ENCODE measurements around the gene LINC01488.

Gene LINC01488

DNA sequence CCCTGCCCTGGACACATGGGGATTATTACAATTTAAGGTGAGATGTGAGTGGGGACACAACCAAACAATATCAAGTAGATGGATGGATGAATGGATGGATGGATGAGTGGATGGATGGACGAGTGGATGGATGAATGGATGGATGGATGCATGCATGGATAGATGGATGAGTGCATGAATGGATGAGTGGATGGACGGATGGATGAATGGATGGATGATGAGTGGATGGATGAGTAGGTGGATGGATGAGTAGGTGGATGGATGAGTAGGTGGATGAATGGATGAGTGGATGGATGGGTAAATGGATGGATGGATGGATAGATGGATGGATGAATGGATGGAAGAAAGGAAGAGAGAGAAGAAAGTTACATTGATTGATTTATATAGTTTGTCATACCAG lies 859 bp downstream of the LINC01488 start:
- no peak for DNase-seq

DNA sequence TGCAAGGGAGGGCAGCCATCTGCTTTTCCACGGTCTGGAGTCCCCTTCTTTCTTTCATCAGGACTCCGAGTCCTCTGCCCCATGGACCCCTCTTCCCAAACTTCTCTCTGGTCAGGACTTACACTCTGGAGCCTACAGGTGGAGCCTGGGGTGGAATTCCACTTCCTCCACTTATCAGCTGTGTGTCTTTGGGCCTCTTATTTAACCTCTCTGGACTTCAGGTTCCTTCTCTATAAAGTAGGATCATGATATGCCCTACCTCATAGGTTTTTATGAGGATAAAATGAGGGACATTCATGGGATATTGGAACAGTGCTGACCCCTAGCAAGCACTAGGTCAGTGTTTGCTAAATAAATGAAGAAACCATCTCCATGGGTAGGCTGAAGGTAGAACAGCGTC lies 1.7 kb downstream of the LINC01488 start:
- no peak for DNase-seq

DNA sequence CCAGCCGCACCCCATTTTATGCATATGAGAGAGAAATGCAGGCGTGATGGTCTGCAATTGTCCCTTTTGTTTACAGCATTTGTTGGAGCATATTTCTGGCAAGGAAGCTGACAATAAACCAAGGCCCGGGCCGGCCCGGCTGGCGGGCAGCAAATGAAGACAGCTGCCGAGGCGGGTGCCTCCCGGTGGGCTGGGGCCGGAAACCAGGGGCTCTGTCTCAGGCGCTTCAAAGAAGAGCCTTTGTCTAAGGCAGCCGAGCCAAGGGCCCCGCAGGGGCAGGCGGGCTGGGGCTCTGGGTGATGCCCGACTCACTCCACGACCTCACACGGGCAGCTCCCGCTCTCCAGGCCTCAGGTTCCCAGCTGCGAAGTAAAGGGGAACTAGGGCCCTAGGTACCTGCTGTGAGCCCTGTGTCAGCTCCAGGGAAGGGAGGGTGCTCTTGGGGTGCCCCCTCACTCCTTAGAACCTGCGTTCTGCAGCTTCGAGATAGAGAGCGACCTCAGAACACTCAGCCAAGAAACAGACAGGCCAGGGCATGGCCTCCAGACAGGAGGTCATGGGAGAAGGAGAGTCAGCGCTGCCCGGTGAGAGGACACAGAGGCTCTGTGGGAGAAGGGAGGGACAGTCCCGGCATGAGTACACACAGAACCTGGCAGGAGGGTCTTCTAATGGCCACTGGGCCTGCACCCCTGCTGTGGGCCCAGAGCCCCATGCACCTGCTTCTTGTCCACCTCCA lies 2.4 kb downstream of the LINC01488 start:
- DNase-seq = no peak

DNA sequence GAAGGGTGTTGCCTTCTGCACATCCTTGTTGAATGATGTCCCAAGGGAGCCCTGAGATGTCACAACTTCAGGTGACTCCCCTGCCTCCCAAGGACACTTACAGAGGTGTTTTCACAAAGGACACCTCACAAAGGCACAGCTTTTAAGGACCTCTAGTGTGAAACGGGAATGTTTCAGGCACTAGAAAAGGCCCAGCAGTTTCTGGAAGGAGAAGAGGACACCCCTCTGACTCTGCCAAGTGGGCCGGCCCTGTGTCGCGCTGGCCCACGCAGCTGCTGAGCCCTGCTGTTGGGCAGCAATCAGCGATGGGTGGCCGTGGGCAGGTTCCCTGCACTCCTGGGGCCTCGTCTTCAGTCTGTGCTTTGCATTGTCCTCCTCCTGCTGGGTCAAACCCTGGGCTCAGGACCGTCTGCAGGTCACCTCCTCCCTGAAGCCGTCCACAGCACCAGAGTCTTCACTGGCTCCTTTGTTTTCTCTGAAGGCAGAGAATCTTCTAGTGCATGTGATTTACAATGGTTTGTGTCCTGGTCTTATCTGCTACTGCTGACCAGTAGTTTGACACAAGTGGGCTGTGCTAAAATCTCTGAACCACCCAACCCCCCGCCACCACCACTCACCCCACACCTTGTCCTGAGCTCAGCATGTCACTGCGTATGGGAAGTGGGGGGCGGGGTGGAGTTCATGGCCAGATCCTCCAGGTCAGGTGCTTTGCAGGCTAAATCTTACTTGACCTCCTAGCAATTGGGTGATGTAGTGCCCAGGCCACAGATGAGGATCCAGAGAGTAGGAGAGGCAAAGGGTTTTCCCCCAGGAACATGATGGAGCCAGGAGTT lies 3.2 kb downstream of the LINC01488 start:
- DNase-seq = no peak

DNA sequence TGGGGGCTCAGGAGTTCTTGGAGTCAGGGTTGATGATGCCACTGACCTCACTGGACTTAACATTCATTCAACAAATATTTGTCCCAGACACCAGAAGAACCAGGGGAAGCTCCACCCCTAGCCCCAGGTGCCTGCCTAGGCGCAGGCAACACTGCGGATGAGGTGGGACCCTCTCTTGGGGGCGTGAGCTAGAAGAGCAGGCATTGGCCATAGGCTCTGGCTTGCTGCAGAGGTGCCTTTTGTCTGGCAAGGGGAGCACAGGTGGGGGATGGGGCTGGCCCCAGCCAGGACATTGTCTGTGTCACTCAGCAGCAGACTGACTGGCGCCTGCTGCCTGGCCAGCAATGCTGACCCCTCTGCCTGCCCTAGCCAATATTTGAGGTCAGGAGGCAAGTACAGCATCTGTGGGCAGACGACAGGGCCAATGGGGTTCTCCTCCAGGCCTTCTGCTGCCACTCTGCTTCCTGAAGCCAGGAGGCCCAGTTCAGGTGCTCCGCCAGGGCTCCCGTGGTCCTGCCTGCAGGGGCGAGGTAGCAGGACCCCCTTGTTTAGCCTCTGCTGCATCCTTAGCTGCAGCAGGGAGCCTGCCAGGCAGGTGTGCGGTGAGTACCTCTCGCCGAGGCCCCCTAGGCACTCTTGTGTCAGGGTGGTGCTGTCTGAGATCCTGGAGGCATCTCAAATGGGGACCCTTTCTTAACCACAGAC lies 4.0 kb downstream of the LINC01488 start:
- DNase-seq = no peak

DNA sequence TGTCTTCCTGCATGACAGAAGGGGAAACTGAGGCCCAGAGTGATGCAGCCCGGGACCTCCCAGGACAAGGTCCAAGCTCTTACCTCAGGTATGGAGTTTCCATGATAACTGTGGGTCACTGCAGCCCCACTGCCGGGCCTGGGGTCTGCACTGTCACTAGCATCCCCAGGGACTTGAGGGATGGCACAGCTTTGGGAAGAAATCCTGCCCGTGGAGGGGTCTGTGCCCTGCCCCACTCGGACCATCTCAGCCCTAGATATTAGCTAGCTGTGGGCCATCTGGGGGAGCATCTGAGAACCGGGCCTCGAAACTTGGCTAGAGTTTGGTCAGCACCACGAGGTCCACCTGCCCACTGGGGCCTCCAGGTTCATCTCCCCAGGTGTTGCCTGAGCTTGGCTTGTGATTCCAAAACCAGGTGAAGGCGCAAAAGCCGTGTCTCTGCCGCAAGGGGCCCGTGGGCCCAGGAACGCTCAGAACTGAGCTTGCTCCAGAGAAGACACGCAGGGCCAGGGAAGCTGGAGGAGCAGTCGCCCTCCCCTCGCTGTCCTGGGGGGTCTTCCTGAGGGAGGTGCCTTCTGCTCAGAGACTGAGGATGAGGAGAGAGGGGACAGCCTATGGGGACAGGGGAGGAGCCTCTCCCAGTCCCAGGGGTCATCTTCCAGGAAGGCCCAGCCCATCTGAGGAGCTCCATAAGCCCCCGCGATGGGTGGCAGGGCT lies 4.8 kb downstream of the LINC01488 start:
- DNase-seq = no peak

DNA sequence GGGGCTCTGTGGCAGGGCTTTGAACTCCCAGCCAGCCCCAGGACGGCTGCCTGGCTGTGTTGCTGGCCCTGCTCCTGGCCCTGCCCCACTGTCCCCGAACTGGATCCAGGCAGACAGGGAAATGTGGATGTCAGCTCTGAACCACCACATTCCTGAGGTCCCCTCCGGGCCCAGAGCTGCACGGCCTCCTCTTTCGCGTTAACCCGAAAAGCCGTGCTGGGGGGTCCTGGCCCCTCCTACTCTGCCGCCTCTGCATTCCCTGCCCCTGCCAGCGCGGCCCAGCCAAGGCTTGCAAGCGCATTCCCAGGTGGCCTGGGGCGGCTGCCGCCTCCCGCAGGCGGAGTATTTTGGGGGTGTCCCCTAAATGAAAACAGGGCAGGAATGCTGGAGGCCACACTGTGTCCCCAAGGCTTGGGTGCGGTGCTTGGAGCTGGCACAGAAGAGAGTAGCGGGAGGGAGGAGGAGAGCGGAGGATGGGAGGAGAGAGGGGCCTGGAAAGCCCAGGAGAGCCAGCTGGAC lies 5.4 kb downstream of the LINC01488 start:
- no peak for DNase-seq

DNA sequence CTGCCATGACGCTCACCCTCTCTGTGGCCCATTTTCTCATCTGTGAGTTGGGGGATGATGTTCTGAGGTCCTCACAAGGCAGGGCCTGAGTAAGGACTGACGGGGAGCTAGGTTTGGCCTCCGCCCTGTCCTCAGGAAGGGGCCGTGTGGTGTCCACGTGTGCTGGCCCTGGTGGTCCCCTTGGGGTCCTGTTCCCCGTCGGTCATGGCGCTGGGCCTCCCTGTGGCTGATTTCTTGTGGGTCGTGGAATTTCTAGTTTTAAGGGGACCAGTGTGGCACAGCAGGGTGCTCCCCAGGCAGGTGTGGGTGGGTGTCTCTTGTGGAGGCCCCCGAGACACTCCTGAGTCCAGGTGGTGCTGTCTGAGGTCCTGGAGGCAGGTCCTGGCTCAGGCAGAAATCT lies 5.9 kb downstream of the LINC01488 start:
- DNase-seq = no peak

DNA sequence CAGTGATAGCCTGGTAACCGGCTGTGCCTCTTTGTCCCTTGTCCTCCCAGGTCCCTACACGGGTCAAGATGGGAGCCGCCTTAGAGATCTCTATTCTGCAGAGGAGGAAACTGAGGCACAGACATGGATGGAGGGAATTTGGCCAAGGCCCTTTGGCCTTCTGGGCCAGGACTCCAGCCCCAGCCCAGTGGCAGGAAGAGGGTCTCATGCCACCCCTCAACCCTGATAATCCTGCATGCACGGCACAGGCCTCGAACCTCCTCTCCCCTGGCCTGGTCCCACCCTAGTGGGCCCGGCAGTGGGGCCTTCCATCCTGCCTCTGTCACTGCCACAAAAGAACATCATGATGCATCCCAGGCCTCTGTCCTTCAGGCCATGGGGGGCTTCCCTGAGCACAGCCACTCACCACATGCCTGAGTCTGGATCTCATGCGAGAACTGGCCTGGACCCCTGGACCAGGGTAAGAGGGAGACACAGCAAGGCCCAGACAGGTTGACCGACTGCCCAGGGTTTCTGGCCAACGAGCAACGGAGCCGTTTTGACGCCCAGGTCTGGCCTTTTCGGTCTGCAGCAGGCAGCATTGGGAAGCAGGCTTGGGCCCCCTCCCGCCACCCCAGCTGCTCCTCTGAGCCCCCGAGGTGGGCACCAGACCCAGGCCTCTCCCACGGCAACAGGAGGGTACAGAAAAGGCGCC lies 6.5 kb downstream of the LINC01488 start:
- no peak for DNase-seq

DNA sequence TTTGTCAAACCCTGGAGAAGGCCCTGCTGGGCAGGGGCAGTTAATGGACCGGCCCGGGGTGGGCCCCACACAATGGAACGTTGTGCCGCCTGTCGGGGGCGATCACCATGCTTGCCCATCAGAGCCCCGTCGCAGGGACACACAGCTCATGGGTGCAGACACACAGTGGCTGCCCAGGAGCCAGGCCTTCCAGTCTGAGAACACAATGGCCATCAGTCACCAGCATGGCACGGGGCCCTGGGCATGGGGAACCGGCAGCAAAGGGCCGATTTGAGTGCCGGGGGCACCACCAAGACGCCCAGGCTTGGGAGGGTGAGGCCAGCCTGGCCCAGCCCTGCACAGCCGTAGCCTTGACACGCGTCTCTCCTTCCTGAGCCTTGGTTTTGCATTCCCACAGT lies 7.1 kb downstream of the LINC01488 start:
- no peak for DNase-seq

DNA sequence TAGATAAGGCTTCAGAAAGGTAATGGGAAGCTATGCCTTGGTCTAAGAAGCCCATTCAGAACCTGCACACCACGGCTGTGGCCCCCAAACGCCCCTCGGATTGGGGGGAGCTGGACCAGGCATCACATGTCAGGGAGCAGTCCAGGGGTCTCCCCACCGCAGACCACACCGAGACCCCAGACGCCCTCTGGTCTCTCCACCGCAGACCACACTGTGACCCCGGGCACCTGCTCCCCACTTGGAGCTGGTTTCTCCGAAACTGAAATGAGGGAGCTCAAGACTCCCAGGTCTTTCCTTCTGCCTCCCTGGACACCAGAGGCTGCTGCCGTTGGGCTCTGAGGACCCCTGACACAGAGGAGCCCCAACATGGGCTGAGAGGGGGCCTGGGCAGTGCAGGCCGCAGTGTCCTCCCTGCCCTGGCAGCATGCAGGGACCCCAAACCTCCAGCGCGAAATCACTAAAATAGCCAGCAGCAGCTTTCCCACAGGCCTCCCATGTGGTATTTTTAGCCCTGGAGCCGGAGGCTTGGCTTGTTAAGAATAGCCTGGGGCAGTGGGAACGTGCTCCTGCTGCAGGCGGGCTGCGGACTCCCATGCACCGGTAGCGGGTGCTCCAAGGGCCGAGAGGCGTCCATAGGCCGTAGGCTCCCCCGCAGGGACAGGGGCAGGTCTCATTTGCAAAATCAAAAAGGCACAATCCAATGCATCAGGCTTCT lies 7.7 kb downstream of the LINC01488 start:
- DNase-seq = no peak

DNA sequence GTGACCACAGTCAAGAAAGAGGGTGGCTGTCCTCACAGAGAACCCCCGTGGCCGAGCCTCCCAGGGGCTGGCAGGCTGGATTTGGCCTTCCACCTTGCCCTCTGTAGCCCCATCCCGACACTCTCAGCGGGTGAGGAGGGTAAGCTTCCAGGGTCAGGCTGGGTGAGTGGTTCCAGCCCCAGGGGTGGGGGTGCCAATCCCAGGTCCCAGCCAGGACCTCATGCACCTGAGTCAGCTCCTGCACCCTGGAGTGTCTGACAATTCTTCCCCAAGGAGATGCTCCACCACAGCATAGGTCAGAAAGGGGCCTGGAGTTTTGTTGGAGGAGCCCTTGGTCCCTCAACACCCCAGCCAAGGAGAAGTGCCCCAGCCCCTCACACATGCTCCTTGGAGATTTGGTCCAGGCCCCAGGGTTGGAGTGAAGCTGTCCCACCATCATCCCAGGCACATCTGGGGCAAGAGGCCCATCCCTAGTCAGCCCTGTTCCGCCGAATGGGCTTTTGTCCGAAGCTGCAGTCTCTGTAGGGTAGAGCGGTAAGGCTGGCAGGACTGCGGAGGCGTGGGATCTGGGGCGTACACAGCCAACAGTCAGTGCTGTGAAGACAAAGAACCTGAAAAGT lies 8.4 kb downstream of the LINC01488 start:
- no peak for DNase-seq

DNA sequence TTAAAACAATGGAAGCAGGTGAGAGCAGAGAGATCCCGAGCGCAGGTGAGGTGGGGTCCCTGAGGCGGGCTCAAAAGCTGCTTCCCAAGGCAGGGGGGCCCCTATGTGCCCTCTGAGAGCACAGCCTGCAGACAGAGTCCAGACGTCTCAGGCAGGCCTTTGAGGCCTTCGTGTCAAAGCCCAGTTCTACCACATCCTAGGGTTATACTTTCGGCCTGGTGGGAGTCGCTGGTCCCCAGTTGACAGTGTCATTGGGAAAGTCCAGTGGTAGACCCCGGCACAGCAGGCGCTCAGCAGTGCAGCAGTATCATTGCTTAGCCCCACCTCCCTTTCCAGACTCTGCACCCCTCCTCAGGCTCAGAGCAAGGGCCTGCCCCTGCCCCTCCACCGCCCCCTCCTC lies 9.1 kb downstream of the LINC01488 start:
- no peak for DNase-seq

DNA sequence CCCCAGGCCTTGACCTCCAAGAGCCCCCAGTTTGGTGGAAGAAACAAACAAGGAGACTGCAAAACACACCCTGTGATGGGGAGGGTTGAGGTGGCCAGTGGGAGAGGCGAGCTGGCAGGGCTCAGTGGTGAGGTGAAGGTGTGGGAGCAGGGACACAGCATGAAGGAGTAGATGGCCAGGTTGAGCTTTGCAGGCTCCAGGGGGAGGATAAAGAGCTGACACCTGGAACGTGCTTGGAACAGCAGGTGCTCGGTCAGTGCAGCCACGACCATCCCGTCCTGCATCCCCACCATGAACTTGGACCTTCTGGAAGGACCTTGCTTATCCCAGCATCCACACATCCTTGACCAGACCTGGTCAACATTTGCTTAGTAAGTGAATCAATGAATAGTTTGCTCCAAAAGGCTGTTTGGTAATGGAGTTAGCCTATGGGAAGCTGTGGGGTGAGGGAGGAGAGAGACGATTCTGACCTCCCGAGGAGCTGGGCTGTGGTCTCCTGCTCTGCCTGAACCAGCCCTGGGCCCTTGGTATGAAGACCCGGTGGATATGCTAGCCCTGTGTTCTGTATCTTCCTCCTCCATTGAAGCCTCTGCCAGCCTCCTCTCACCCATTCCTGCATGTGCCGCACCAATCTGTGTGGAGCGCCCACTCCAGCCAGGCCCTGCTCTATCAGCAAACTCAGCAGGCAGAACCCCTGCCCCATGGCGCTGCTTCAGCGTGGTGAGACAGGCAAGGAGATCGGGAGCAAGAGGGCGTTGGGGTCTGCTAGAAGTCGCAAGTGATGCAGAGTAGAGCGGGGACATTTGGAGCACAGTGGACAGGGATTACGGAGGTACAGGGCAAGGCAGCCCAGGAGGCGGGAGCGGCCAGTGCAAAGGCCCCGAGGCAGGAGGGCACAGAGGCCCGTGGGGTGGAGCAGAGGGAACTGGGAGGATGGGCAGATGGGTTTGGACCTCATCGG lies 9.9 kb downstream of the LINC01488 start:
- DNase-seq = no peak

DNA sequence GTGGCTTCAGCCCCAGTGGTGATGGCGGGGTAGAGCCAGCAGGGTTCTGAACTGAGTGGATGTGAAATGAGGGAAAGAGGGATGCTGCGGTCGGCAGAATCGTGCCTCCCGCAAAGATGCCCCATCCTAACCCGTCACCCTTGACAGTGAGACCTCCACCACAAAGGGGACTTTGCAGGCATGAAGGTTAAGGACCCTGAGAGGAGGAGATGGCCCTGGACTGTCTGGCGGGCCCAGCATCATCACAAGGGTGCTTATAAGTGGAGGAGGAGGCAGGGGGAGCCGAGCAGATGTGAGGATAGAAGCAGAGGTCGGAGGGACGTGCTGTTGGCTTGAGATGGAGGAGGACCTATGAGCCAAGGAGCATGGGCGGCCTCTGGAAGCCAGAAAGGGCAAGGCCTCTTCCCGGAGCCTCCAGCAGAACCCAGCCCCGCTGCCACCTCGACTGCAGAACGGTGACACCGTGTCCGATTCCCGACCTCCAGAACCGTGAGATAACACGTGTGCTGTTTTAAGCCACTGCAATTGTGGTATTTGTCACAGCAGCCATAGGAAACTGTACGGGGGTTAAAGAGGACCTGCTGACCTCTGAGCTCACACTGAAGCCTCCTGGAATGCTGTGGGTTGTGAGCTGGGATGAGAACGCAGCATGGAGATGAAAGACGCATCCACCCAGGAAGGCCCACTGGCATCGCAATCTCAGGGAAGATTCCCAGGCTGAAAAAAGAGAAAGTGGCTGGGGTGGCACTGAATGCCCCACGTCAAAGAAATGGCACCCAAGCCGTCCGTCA lies 10.9 kb downstream of the LINC01488 start:
- no peak for DNase-seq

DNA sequence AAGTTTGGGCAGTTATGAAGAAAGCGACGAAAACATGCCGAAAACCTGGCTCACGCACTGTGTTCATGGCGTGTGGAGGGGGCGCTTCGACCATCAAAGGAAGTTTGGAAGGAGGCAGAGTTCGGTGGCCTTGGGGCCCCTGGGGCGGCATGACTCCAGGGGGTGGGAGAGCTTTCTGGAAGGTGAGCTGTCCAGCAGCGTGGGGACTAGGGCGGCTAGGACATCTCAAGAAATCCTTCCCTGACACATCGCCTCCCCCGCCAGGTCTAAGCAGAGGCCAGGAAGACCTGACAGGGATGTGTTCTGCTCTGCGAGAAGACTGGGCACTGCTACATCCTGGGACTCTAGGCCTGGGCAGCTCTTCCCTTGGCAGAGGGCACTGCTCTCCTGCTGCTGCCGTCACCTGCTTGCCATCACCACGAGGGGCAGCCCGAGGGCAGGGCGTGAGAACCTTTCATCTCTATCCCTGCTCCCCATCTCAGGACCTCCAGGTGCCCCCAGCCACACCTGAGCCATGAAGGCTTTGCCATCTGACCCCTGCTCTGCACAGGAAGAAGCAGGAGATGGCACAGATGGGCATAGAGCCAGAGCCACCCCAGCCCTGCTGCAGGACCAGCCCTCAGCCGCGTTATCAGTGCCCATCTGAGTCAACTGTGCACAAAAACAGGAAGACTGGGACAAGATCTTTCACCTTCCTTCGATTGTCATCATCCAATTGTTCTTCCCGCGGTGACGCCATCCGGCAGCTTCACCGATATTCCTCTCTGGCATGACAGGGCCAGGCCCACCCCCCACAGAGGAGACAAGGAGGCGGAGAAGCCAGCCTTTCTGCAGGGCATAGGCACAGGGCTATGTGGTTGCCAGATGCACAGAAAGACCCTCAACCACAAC lies 12.7 kb downstream of the LINC01488 start:
- no peak for DNase-seq

DNA sequence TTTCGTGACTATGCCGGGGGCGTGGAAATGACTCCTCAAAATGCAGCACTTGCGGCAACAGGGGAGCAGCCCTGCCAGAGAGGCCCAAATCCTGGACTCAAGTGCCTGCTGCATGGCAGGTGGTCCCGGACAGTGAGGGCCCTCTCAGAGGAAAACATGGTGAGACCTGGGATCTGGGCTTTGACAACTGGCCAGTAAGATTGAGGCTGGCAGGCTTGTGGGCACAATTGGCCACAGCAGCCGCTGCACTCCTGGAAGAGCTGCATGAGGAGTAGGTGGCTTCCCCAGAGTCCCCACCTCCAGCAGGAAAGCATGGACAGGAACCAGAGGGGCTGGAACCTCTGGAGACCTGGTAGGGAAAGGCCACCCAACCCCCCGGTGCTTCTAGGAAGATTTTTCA lies 13.4 kb downstream of the LINC01488 start:
- DNase-seq = no peak
